Measurements from ENCODE around the gene BET1L.

The BET1L gene

DNA sequence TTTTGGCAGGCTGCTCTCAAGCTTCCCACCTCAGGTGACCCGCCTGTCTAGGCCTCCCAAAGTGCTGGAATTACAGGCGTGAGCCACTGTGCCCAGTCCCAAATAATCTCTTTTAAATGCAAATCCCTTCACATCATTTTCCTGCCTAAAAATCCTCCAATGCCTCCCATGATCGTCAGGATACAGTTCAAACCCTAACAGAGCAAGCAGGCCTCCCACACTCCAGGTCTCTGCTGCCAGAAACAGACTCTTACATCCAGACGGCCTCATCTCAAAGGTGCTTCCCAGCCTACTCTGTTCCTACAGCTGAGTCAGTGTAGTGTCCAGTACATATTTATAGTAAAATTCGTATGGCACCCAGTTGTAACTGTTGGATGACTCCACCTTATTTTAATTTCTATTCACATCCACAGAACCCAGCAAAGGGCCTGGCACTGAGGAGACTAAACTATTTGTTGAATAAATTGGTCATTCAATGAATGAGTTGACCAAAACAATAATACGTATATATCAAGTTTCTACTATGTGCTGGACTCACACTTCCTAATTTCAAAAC is 20.7 kb upstream of the BET1L start:
- no peaks in the 10 kb centered on the region for H3K36me3 ChIP-seq (replicated peaks; ENCODE audit: low read depth, low read length)
- no peaks in the 10 kb centered on the region for H3K9me3 ChIP-seq (ENCODE audit: insufficient read depth, low read length)
- no peaks in the 10 kb centered on the region for H3K4me1 ChIP-seq (ENCODE audit: low read length)
- H3K9ac ChIP-seq (ENCODE audit: low read length) = no peak overlapping the region
- no peak overlapping the region for H2AFZ ChIP-seq (ENCODE audit: low read depth, low read length)
- no peaks in the 10 kb centered on the region for H4K20me1 ChIP-seq (ENCODE audit: insufficient read depth, low read length)
- no peak overlapping the region for H3K4me3 ChIP-seq (ENCODE audit: low read length)
- no peak overlapping the region for H3K27ac ChIP-seq (ENCODE audit: low read length)
- no peak overlapping the region for H3K4me2 ChIP-seq (ENCODE audit: low read length)
- no peaks in the 10 kb centered on the region for H3K27me3 ChIP-seq (ENCODE audit: low read depth, low read length)
- TF ChIP-seq, protein P1, sequence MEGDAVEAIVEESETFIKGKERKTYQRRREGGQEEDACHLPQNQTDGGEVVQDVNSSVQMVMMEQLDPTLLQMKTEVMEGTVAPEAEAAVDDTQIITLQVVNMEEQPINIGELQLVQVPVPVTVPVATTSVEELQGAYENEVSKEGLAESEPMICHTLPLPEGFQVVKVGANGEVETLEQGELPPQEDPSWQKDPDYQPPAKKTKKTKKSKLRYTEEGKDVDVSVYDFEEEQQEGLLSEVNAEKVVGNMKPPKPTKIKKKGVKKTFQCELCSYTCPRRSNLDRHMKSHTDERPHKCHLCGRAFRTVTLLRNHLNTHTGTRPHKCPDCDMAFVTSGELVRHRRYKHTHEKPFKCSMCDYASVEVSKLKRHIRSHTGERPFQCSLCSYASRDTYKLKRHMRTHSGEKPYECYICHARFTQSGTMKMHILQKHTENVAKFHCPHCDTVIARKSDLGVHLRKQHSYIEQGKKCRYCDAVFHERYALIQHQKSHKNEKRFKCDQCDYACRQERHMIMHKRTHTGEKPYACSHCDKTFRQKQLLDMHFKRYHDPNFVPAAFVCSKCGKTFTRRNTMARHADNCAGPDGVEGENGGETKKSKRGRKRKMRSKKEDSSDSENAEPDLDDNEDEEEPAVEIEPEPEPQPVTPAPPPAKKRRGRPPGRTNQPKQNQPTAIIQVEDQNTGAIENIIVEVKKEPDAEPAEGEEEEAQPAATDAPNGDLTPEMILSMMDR (IDR thresholded peaks at IDR 0.05; ENCODE audit: low read depth, low read length) = no peak
- TF ChIP-seq EZH2phosphoT487 (IDR thresholded peaks at IDR 0.05; ENCODE audit: low read depth) = no peak
- no peaks in the 10 kb centered on the region for H3K79me2 ChIP-seq (ENCODE audit: low read length)

DNA sequence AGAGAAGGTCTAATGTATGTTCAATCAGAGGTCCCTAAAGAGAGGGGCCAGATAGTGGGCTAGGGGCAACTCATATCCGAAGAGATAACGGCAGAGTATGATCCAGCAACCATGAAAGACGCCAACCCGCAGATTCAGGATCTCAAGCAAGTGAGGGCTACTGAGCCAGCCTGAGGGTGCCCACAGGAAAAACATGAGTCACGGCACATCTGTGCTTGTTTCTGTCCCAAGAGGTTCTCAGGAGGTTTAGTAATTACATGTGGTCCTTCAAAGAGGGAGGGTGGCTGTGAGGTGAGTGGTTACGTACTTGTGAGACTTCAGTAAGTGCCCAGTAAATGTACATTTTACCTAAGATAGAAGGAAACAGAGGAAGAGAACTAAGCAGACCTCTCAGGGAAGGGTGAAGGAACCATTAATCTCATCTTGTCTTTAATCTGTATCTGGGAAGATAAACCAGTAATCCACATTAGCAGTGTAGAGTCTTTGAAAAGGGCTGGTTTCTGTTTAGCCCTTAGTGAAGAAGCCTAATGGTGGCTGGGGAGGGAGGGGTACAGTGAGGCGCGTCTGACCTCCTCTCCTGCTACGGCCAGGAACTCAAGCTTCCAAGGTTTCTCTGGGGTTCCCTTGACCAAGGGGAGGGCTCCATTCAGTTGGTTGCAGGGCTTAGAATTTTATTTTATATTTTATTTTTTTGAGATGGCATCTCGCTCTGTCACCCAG is 18.7 kb upstream of the BET1L start:
- no peak overlapping the region for H3K4me2 ChIP-seq (ENCODE audit: low read length)
- H3K27ac ChIP-seq (ENCODE audit: low read length) = no peak overlapping the region
- no peaks in the 10 kb centered on the region for H3K4me1 ChIP-seq (ENCODE audit: low read length)

DNA sequence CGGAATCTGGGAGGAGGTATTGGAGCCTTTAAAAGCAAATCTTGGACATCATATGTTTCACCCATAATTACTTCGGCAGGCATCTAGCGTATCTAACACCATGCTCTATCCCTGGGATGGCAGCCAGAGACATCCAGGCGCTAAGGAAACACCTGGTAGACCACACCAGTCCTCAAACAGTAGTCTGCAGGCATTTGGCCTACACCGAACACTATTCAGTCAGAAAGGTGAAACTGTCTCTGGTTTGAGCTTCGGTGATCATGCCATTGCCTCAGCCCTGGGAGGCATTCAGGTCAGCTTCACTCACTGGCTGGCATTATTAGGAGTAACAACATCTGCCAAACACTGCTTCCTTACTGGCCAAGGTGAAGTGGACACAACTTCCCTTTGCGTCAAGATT is 17.2 kb upstream of the BET1L start:
- Histone ChIP-seq H3K79me2 (ENCODE audit: low read length) (no peaks in the 10 kb centered on the region), H2AFZ (ENCODE audit: low read depth, low read length) (no peak overlapping the region), H3K9ac (ENCODE audit: low read length) (no peak overlapping the region), H3K4me1 (ENCODE audit: low read length) (no peaks in the 10 kb centered on the region), H3K27me3 (ENCODE audit: low read depth, low read length) (no peaks in the 10 kb centered on the region), H4K20me1 (ENCODE audit: insufficient read depth, low read length) (no peaks in the 10 kb centered on the region), H3K4me2 (ENCODE audit: low read length) (no peak overlapping the region), H3K9me3 (ENCODE audit: insufficient read depth, low read length) (no peaks in the 10 kb centered on the region), H3K27ac (ENCODE audit: low read length) (no peak overlapping the region), H3K4me3 (ENCODE audit: low read length) (no peak overlapping the region), H3K36me3 (replicated peaks; ENCODE audit: low read depth, low read length) (no peaks in the 10 kb centered on the region)
- TF ChIP-seq, protein P1 (IDR thresholded peaks at IDR 0.05; ENCODE audit: low read depth, low read length) = no peak

More for the DNA sequence above, 18.7 kb upstream of the BET1L start:
- Histone ChIP-seq H3K27me3 (ENCODE audit: low read depth, low read length) (no peaks in the 10 kb centered on the region), H3K36me3 (replicated peaks; ENCODE audit: low read depth, low read length) (no peaks in the 10 kb centered on the region), H3K79me2 (ENCODE audit: low read length) (no peaks in the 10 kb centered on the region), H2AFZ (ENCODE audit: low read depth, low read length) (no peak overlapping the region), H3K9ac (ENCODE audit: low read length) (no peak overlapping the region), H3K9me3 (ENCODE audit: insufficient read depth, low read length) (no peaks in the 10 kb centered on the region), H4K20me1 (ENCODE audit: insufficient read depth, low read length) (no peaks in the 10 kb centered on the region), H3K4me3 (ENCODE audit: low read length) (no peak overlapping the region)
- no peak for TF ChIP-seq EZH2phosphoT487 (IDR thresholded peaks at IDR 0.05; ENCODE audit: low read depth)
- TF ChIP-seq, protein P1 (IDR thresholded peaks at IDR 0.05; ENCODE audit: low read depth, low read length) = no peak

DNA sequence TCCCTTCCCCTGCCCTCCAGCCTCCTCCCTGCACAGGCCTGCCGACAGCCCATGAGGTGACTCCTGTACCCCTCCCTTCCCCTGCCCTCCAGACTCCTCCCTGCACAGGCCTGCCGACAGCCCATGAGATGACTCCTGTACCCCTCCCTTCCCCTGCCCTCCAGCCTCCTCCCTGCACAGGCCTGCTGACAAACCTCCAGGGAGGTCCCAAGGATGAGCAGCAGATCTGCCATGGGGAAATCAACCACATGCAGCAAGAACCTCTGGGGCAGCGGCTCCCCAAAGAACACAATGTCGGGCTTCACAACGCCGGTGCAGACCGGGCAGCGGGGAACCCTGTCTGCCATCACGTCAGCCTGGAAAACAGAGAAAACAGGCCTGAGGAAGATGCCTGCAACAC is 16.7 kb upstream of the BET1L start:
- Histone ChIP-seq H3K4me1 (ENCODE audit: low read length) (no peaks in the 10 kb centered on the region), H3K36me3 (replicated peaks; ENCODE audit: low read depth, low read length) (no peaks in the 10 kb centered on the region), H3K27me3 (ENCODE audit: low read depth, low read length) (no peaks in the 10 kb centered on the region), H3K9ac (ENCODE audit: low read length) (no peak overlapping the region), H3K4me2 (ENCODE audit: low read length) (no peak overlapping the region), H4K20me1 (ENCODE audit: insufficient read depth, low read length) (no peaks in the 10 kb centered on the region), H3K79me2 (ENCODE audit: low read length) (no peaks in the 10 kb centered on the region), H2AFZ (ENCODE audit: low read depth, low read length) (no peak overlapping the region), H3K9me3 (ENCODE audit: insufficient read depth, low read length) (no peaks in the 10 kb centered on the region), H3K4me3 (ENCODE audit: low read length) (no peak overlapping the region), H3K27ac (ENCODE audit: low read length) (no peak overlapping the region)
- TF ChIP-seq, protein P1 (IDR thresholded peaks at IDR 0.05; ENCODE audit: low read depth, low read length) = no peak
- TF ChIP-seq EZH2phosphoT487 (IDR thresholded peaks at IDR 0.05; ENCODE audit: low read depth) = no peak

Data from OCI-LY3 (cell line).